PC-9 (cell line): ENCODE data around the gene POFUT2.

ENCODE experiments used
- CTCF ChIP-seq: fragments of 200-600 bp; sonication (generic); conservative IDR thresholded peaks from 2 replicates; pipeline ENCODE4 v1.6.1; 2017; ENCODE audit warnings: mixed run types, antibody characterized with exemption, mild to moderate bottlenecking, moderate library complexity
- EZH2 ChIP-seq: fragments of 200-600 bp; sonication (generic); IDR thresholded peaks from 2 replicates; pipeline ENCODE4 v1.8.0; 2017; ENCODE audit warnings: antibody characterized with exemption, low read depth

GRCh38 chr21:45234127-45234526 is 53.6 kb downstream of the POFUT2 start:
- no peak for TF ChIP-seq CTCF
- no peak for TF ChIP-seq EZH2
